IPS DF 6.9 (cell line): ENCODE results near the gene JMY.

Experiments
- DNase-seq: peaks from one replicate; pipeline ENCODE4 v3.0.0-alpha.2; 2013; ENCODE audit warnings: low read depth, low spot score
- H3K27ac ChIP-seq: one replicate; pipeline ENCODE4 v1.5.1; 2013; ENCODE audit warnings: low read length, control low read depth
- H3K27me3 ChIP-seq: 2 replicates; pipeline ENCODE4 v1.6.1; 2013; ENCODE audit warnings: mild to moderate bottlenecking, low read length; ENCODE audit not compliant: control insufficient read depth, insufficient read depth
- H3K36me3 ChIP-seq: 2 replicates; pipeline ENCODE4 v1.6.1; 2013; ENCODE audit warnings: low read length; ENCODE audit not compliant: control insufficient read depth, insufficient read depth
- H3K4me1 ChIP-seq: 2 replicates; pipeline ENCODE4 v1.6.1; 2013; ENCODE audit warnings: low read length; ENCODE audit not compliant: control insufficient read depth, insufficient read depth
- H3K4me3 ChIP-seq: 2 replicates; pipeline ENCODE4 v1.5.1; 2013; ENCODE audit warnings: mild to moderate bottlenecking, low read length
- H3K9me3 ChIP-seq: 2 replicates; pipeline ENCODE4 v1.6.1; 2013; ENCODE audit warnings: low read length, inconsistent platforms; ENCODE audit not compliant: control insufficient read depth, insufficient read depth
- WGBS: extraction: QIAGEN DNeasy Blood & Tissue Kit; methylation state at CpG from one replicate; pipeline ENCODE4 v1.1.7; 2013; ENCODE audit warnings: mixed read lengths, missing lambda C conversion rate; ENCODE audit not compliant: insufficient read length, insufficient coverage; 5-methylcytosine and 5-hydroxymethylcytosine counted together

JMY gene

GRCh38 chr5:79206541-79206940 lies 29.4 kb upstream of the JMY start:
- Histone ChIP-seq H3K4me1 (no peaks in the 10 kb centered on the region), H3K9me3 (no peaks in the 10 kb centered on the region), H3K4me3 (no peak overlapping the region), H3K27ac (no peak overlapping the region), H3K36me3 (no peaks in the 10 kb centered on the region), H3K27me3 (no peaks in the 10 kb centered on the region)
- DNase-seq, result no peak
- WGBS, result no CpG with 5 or more reads among the region's 3 CpGs

- Histone ChIP-seq H3K4me1 (no peaks in the 10 kb centered on the region), H3K36me3 (no peaks in the 10 kb centered on the region), H3K9me3 (no peaks in the 10 kb centered on the region), H3K27ac (no peak overlapping the region), H3K4me3 (no peak overlapping the region), H3K27me3 (no peaks in the 10 kb centered on the region)
- no peak for DNase-seq
These were observed 26.4 kb upstream of the JMY start for GRCh38 chr5:79209505-79209904.

- Histone ChIP-seq H3K36me3 (no peaks in the 10 kb centered on the region), H3K4me3 (no peak overlapping the region), H3K27ac (no peak overlapping the region), H3K9me3 (no peaks in the 10 kb centered on the region), H3K4me1 (no peaks in the 10 kb centered on the region), H3K27me3 (no peaks in the 10 kb centered on the region)
- no peak for DNase-seq
- no CpG with 5 or more reads among the region's 4 CpGs for WGBS
These were observed 11.5 kb upstream of the JMY start for GRCh38 chr5:79224286-79224984.

GRCh38 chr5:79225026-79225425 lies 10.9 kb upstream of the JMY start:
- no peaks in the 10 kb centered on the region for H3K27me3 ChIP-seq
- no peak overlapping the region for H3K27ac ChIP-seq
- H3K9me3 ChIP-seq, result no peaks in the 10 kb centered on the region
- H3K36me3 ChIP-seq, result no peaks in the 10 kb centered on the region
- no peak overlapping the region for H3K4me3 ChIP-seq
- no peak for DNase-seq
- WGBS, result no CpG with 5 or more reads among the region's 2 CpGs
- H3K4me1 ChIP-seq, result no peaks in the 10 kb centered on the region

GRCh38 chr5:79225441-79225840 lies 10.5 kb upstream of the JMY start:
- Histone ChIP-seq H3K36me3 (no peaks in the 10 kb centered on the region), H3K27ac (no peak overlapping the region), H3K4me1 (no peaks in the 10 kb centered on the region), H3K9me3 (no peaks in the 10 kb centered on the region), H3K4me3 (no peak overlapping the region), H3K27me3 (no peaks in the 10 kb centered on the region)
- DNase-seq, result no peak
- no CpG with 5 or more reads among the region's 5 CpGs for WGBS

- H3K27ac ChIP-seq, result no peak overlapping the region
- no peak overlapping the region for H3K4me3 ChIP-seq
- no peaks in the 10 kb centered on the region for H3K27me3 ChIP-seq
- DNase-seq, result no peak
- no peaks in the 10 kb centered on the region for H3K4me1 ChIP-seq
- no peaks in the 10 kb centered on the region for H3K9me3 ChIP-seq
- WGBS, result no CpG with 5 or more reads among the region's 4 CpGs
- no peaks in the 10 kb centered on the region for H3K36me3 ChIP-seq
These were observed 8.4 kb upstream of the JMY start for GRCh38 chr5:79227484-79228025.

- Histone ChIP-seq H3K27me3 (no peaks in the 10 kb centered on the region), H3K9me3 (no peaks in the 10 kb centered on the region), H3K4me1 (no peaks in the 10 kb centered on the region), H3K36me3 (no peaks in the 10 kb centered on the region), H3K4me3 (no peak overlapping the region), H3K27ac (no peak overlapping the region)
- DNase-seq, result no peak
- WGBS, result no CpG with 5 or more reads among the region's 10 CpGs
These were observed 6.4 kb upstream of the JMY start for GRCh38 chr5:79229357-79230174.

- DNase-seq, result no peak
- WGBS, result no CpG with 5 or more reads among the region's 2 CpGs
- Histone ChIP-seq H3K9me3 (no peaks in the 10 kb centered on the region), H3K4me3 (peak overlapping the region; percentile 75; the same call in 1 of the 2 replicates), H3K4me1 (no peaks in the 10 kb centered on the region), H3K36me3 (peaks cover 2% of the 10 kb centered on the region; the same call in 1 of the 2 replicates), H3K27ac (no peak overlapping the region), H3K27me3 (no peaks in the 10 kb centered on the region)
These were observed 684 bp upstream of the JMY start for GRCh38 chr5:79235261-79235633.

- no CpG with 5 or more reads among the region's 78 CpGs for WGBS
- no peak for DNase-seq
These were observed 535 bp downstream of the JMY start for GRCh38 chr5:79236362-79236969.

GRCh38 chr5:79236970-79237739 lies 1.2 kb downstream of the JMY start:
- no peak for DNase-seq
- H3K9me3 ChIP-seq, result no peaks in the 10 kb centered on the region
- H3K4me1 ChIP-seq, result no peaks in the 10 kb centered on the region
- peaks cover 2% of the 10 kb centered on the region; the same call in 1 of the 2 replicates for H3K36me3 ChIP-seq
- no peaks in the 10 kb centered on the region for H3K27me3 ChIP-seq
- H3K4me3 ChIP-seq, result peak overlapping the region; percentile 64
- H3K27ac ChIP-seq, result no peak overlapping the region
- no CpG with 5 or more reads among the region's 61 CpGs for WGBS

More at GRCh38 chr5:79236362-79236969, 535 bp downstream of the JMY start:
- Histone ChIP-seq H3K4me1 (no peaks in the 10 kb centered on the region), H3K27ac (no peak overlapping the region), H3K9me3 (no peaks in the 10 kb centered on the region), H3K27me3 (no peaks in the 10 kb centered on the region), H3K36me3 (peaks cover 2% of the 10 kb centered on the region; the same call in 1 of the 2 replicates), H3K4me3 (peak overlapping the region; percentile 64)
